ENCODE results near the gene TRIM15.

DNA sequence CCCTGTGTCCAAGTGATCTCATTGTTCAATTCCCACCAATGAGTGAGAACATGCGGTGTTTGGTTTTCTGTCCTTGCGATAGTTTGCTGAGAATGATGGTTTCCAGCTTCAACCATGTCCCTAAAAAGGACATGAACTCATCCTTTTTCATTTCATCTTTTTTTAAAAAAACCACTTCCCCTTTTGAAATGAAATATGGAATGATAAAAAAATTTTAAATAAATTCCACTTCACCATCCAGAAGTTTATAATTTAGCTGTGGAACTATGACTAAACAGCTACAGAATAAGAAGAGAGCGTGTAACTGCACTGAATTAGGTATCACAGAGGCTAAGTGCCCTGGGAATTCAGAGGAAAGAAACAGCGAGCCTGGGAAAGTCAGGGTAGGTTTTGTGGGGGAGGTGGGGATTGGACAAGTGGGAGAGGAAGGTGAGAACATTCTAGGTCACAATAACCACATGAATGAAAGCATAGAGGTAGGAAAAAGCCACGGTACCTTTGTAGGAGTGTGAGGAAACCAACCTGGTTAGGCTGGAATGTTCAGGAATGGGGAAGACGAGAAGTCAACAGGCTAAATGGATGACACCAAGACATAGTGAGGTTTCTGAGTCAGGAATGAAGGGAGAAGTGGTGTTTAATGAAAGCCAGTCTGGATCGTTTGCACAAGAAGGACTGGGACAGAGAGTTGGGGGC lies 13.3 kb upstream of the TRIM15 start:
- TF ChIP-seq SIN3A (IDR thresholded peaks at IDR 0.05; ENCODE audit: borderline replicate concordance, insufficient read depth, low read length) (no peak), REST (IDR thresholded peaks at IDR 0.05; ENCODE audit: insufficient read depth in 1 of 2, low read depth in 2 of 2, low read length in 2 of 2) (no peak), POLR2AphosphoS5 (IDR thresholded peaks at IDR 0.05; ENCODE audit: low read depth, low read length) (no peak), TAF1 (IDR thresholded peaks at IDR 0.05; ENCODE audit: borderline replicate concordance, insufficient read depth, low read length) (no peak), FOXP2 (optimal IDR thresholded peaks at IDR 0.05; ENCODE audit: borderline replicate concordance, extremely low read depth, extremely low read length, insufficient read depth) (no peak)
